GM11168 (cell line): ENCODE results near the gene SLC16A10.

ENCODE experiments used
- in situ Hi-C: fragments of 300-500 bp; cut with MboI; formaldehyde crosslinking; loops from one replicate; pipeline ENCODE4 v1.12.0; 2022; ENCODE audit warnings: low sequenced_read_pairs; ENCODE audit not compliant: unreplicated experiment

SLC16A10 gene

DNA sequence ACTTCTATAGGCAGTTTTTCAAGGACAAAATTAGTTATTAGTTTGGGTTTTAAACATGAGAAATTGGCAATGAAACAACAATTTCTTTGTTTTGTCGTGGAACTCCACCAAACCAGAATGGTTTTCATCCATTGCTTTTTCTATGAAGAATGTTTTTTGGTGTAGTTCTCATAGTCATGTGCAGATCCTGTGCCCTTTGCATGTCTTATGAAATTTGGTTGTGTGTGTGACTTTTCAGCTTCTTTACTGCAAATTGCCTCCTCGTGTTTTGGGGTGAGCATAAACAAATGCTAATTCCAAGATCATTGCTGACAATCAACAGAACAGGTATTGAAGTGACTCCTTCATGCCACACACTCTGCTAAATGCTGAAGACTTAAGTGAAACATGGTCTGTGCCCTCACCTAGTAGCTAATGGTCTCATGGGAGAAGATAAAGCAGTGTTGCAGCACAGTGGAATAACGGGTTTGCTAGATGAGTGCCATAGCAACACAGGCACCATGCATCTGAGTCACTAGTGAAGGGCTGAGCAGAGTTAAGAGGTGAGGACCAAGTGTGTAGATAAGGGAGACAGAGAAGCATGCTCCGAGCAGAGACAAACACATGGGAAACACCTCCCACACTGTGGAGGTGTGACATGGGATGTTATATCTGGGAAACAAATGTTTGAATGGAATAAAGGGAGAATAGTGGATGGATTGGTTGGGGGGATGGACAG is 120.0 kb downstream of the SLC16A10 start:
- in situ Hi-C loops = loop anchor here (5.0 kb wide), 1 partner anchor 150 kb away; no protein-coding TSS in a partner anchor

DNA sequence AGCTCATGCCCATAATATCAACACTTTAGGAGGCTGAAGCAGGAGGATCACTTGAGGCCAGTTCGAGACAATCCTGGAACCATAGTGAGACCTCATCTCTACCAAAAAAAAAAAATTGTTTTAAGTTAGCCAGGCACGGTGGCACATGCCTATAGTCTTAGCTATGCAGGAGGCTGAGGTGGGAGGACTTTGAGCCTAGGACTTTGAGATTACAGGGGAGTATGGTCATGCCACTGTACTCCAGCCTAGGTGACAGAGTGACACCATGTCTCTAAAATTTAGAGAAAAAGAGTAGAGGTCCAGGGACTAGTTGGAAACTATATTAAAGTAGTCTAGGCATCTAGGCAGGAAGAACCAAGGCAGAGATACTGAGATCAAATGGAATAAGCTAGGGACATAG is 121.6 kb downstream of the SLC16A10 start:
- in situ Hi-C loops = loop anchor here (5.0 kb wide), 1 partner anchor 152 kb away; no protein-coding TSS in a partner anchor

DNA sequence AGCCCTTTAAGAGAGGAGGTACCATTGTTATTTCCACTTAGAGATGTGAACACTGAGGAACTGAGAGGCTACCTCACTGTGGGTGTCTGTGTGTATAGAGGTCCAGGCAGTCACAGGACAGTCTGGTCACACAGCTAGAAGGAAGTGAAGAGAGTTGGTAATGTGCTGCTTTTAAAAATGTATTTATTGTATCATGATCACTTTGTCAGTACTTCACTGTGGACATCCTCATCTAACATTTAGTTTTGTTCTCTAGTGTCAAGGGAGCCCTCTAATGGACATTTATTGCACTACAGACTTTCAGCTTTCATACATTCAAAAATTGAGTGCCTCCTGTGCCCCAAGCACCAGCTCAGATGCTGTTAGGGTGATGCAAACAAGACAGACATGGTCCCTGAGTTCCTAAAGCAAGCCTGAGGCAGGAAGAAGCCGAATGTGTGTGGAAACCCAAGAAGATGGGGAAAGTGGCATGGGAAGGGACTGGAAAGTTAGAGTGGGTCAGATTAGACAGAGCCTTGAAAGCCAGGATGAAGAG is 123.0 kb downstream of the SLC16A10 start:
- in situ Hi-C loops = no loop called here

DNA sequence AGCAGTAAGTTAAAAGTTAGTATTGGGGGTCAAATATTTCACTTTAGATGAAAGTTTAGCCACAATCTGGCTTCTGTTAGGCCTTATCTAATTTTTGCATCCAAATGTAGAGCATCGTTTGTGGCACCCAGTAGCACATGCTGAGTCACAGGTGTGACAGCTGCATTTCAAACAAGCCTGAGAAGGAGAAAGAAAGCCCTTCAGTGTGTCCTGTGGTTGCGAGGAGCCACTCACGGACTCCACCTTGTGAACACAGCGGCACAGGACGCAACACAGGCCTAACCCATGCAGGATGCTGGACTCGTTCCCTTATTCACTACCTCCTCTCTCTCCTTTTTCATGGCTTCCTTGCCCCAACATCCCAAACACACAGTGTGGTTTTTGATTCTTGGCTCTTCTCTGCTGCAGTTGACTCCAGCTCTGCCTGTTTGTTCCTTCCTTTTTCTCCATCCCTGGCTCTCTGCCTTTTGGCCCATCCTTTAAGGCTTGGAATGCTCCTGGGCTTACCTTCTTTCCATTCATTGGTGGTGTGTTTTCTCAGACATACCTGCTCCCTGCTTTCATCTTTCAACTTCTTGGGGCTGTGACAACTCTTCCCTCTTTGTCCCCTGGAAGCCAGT is 124.2 kb downstream of the SLC16A10 start:
- in situ Hi-C loops = no loop called here

DNA sequence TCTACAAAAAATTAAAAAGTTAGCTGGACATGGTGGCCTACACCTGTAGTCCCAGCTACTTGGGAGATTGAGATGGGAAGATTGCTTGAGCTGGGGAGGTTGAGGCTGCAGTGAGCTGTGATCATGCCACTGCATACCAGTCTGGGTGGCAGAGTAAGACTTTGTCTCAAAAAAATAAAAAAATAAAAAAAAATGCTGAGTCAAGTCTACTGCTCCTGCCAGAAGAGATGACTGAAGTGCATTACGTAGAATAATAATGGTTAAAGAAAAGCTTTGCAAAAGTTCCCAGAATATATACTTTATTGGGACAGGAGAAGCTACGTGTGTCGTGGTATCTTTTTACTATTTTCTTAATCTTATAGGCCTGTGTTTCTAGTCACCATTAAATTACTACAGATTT is 125.3 kb downstream of the SLC16A10 start:
- in situ Hi-C loops = no loop called here

DNA sequence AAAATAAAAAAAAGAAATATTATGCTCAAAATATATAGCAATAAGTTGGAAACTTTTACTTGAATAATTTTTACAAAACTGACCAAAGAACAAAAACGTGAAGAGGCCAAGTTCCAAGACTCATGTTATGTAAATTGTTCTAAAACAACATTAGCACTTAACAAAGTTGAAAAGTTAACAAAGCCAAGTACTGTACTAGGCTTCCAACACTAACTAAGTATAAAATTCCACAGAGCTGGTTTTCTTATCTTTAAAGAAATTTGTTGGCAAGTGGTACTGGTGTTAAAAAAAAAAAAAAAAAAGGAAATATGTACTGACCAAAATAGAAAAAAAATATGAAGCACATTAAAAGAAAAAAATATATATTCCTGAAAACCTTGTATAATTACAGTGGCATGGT is 127.8 kb downstream of the SLC16A10 start:
- in situ Hi-C loops = no loop called here

DNA sequence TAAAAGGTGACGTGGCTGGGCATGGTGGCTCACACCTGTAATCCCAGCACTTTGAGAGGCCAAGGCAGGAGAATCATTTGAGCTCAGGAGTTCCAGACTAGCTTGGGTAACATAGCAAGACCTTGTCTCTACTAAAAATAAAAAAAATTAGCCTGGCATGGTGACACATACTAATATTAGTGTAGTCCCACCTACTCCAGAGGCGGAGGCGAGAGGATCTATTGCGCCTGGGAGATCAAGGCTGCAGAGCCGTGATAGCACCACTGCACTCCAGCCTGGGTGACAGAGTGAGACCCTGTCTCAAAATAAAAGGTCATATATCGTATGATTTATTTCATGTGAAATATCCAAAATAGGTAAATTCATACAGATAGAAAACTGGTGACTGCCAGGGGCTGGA is 132.5 kb downstream of the SLC16A10 start:
- in situ Hi-C loops = no loop called here

DNA sequence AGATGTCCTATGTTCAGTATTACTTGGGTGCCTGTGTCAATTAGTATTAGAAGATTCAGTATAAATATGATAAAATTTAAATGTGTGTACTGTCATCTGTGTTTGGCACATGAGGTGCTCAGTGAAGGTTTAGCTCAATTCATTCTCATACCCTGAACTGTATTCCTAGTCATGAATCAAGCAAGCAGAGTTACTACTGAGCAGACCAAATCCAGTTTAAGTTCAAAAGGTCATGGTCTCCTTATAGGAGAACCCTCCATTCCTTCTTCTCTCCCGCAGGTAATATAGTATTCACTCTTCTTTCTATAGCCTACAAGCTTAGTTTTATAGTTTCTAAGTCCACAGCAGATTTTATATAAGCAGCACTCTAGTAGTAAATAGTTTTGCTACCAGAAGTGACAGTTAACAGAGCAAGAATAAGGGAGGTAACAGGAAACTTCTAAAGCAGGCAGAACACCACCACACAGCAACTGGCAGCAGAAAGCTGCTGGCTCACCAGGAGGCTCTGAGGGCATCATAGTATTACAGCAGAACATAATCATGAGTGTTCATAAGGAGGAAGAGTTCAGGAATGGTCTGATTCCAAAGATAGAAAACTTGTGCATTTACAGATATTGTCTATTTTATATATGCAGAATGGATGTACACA is 133.2 kb downstream of the SLC16A10 start:
- in situ Hi-C loops = no loop called here

DNA sequence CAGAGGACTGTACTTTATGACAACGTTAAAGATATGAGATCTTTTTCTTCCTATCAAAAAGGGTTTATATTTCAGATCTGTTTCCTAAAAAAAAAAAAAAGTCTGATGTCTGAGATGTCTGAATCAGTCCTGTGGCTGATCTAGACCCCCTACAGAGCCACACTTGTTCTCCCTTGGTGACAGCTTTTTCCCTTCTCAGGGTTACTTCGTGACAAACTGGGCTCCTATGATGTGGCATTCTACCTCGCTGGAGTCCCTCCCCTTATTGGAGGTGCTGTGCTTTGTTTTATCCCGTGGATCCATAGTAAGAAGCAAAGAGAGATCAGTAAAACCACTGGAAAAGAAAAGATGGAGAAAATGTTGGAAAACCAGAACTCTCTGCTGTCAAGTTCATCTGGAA is 134.5 kb downstream of the SLC16A10 start:
- in situ Hi-C loops = no loop called here

DNA sequence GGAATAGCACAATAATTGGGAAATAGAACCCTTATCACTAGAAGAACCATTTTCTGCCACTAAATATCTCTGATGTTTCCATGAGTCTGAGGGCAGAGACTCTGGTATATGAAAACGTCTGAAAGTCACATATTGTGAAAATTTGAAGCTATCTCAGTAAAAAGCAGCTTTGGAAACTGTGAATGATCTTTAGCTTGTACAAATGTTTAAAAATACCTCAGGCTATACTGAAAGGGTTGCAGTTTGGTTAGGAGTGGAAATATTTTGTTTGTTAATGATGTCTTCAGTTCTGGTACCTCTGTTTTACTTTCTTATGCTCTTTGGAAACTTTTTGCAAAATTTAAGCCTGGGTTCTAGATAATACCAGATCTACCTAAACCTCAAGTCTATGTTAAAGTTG is 135.0 kb downstream of the SLC16A10 start:
- in situ Hi-C loops = no loop called here

DNA sequence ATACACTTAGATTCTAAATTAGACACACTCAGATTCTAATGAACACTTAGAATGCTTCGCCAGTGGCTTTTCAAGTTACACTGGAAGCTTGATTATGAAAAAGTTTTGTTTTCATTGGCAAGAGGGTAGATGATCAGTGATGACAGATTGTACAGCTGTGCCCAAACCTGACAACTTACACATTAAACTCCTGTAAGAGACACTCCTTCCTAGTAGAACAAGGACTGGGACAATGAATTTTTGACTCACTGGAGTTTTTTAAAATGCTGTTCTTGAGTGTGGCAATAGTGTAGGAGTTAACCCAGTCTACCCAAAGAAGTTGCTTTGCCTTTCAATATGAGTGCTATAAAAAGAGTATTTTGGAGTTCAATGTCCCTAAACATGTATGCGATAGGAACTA is 140.8 kb downstream of the SLC16A10 start:
- in situ Hi-C loops = no loop called here

DNA sequence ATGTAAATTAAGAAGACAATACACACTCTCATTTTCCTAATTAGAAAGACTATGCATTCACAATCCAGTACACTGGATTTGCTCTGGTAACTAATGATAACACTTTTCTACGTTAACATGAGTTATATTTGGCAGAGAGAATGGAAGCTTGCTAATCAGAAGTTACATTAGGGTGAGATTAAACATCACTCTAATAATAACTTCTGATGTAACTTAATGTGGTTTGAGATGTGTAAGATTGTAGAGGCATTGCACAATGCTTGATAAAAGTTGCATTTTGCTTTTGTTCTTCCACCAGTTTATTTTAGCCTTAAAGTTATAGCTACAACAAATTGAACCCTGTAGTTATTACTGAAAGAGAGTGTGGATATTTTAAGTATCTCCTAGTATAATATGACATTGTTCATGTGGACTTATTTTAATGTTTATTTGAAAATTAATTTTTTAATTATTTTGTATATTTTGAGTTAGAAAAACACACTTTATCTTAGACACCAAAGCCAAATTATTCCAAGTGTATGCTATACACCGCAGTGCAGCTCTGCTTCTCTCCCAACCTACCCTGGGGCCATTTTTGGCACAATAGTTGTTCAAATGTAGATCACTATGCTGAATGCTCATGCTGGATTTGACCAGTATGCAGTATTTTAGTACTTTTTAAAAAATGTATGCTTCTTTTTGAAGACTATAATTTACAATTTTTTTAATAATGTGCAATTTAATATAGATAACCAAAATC is 143.2 kb downstream of the SLC16A10 start:
- in situ Hi-C loops = no loop called here

DNA sequence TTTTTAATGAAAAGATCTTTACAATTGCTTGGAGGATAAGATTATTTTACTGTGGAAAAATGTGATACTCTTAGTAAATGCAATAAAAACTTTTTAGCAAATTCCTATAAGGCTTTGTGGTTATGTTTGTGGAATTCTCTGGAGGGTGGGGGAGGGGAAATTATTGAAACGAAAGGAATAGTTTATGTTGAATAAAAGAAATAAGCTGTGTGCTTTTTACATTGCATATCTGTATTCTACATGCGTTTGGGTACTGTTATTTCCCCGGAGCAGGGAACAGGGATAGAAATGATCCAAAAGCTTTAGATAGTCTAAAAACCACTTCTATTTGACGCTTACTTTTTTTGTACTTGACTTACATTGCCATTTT is 143.8 kb downstream of the SLC16A10 start:
- in situ Hi-C loops = no loop called here

DNA sequence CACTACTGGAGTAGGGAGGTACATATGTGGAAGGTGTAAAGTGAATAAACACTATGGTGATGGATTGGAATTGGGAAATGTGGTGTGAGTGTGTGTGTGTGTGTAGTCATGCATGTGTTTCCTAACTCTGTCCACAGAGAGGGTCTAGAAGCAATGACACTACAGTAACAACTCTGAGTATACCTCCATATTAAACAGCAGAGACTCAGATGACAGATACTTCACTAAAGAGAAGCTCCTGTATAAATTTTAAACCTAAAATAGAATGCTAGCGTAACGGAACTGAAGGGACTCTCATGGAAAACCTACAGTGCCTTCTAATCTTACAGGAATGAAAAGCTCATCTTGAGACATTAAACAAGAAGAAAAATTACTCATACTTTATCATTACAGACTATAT is 150.5 kb downstream of the SLC16A10 start:
- in situ Hi-C loops = no loop called here

DNA sequence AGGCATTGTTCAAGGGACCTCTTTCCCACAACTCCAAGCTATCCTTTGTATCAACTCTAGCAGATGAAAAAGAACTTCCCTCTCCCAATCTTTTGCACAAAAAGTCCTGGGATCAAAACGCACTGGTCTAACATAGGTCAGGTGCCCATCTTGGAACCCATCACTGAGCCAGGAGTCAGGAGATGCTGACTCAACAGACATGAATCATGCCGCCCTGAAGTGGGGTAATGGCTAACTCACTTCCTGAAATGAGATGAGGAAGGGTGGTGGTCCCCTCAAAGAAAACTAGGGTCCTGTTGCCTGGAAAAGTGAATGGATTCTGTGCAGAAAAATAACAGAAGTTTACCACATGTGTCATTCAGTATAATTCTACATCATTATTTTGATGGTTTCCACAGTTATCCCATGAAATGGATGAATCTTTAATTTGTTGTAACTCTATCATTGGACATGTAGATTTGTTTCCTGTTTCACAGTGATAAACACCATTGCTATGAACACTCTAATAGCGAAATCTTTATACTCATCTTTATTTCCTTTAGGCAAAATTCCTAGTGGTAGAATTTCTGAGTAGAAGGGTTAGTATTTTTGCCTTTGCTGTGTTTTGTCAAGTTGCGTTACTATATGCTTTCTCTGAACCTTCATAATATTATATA is 151.3 kb downstream of the SLC16A10 start:
- in situ Hi-C loops = no loop called here

DNA sequence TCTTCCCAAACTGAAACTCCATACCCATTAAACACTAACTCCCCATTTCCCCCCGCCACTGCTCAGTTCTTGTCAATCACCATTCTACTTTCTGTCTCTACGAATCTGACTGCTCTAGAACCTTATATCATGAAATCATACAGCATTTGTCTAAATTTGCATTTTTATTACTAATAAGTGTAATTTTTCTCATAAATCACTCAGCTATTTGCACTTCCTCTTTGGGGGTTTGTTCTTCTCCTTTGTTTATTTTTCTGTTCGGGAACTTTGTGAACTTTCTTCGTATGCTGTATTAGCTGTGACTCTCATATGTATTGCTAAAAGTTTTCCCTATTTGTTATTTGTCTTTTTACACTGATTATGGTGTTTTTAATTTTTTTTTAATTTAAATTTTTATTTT is 152.2 kb downstream of the SLC16A10 start:
- in situ Hi-C loops = no loop called here

DNA sequence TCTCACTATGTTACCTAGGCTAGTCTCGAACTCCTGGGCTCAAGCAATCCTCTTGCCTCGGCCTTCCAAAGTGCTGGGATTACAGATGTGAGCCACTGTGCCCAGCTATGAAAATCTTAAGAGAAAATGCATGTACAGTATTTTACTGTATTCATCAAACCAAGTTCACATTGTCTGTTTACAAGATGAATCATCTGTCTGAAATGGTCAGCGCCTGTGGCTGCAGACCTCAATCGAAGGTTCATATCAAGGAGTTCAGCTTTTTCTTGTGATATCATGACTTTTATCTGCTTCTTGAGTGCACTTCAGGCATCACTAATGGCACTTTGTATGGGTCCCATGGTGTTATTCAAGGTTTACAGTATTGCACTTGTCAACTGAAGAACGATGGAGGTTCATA is 155.1 kb downstream of the SLC16A10 start:
- in situ Hi-C loops = no loop called here

DNA sequence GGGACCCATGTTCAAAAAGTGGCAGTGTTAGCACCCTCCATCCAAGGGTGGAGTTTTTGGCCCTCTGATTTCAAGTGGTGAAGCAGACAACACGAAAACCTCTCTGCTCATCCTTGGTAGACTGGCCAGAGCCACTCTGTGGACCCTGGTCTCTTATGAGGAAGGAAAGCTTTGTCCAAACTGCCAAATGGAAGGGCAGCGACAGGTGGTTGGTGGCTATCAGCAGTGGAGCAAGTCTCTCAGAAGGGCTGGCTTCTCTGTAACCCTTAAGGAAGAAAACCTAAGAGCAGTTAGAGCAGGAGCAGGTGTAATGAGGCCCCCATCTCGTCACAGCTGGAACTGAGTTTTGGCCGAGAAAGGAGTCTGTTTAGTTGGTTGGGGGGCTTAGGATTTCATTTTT is 155.8 kb downstream of the SLC16A10 start:
- in situ Hi-C loops = no loop called here

DNA sequence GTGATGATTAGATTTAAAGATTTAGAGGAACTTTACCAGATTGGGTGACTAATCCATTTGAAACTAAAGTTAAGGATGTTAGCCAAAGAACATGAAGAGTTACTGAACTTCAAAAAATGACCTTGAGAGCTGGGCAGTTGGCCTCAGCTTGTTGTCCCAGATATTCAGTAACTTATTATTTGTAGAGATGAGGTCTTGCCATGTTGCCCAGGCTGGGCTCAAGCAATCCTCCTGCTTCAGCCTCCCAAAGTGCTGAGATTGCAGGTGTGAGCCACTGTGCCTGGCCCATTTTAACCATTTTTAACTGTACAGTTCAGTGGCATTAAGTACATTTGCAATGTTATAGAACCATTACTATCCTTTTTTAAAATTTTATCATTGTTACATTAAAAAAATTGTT is 161.5 kb downstream of the SLC16A10 start:
- in situ Hi-C loops = no loop called here

DNA sequence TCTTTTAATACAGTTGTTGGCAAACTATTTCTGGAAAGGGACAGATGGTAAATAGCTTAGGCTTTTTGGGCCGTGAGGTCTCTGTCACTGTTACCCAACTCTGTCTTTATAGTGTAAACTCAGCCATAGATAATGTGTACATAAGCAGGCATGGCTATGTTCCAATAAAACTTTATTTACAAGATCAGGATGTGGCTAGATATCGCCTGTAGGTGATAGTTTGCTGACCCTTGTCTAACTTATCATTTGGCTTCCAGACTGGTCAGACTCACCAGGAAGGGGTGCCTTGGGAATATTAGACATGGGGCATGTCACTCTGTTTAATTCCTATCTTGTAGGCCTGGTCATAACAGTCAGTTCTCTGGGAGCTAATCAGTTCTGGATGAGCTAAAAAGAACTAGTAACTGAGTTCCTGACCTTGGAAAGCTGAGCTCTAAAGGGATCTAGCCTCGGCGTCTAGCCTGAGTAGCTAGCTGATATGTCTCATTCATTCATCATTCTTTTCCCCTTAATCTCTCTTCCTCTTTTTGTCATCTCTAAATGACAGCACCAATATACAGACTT is 163.6 kb downstream of the SLC16A10 start:
- in situ Hi-C loops = loop anchor here (25.0 kb wide), 1 partner anchor 786 kb away; no protein-coding TSS in a partner anchor
